Neural cell (in vitro differentiated cells): ENCODE results near the gene CDR2. TPM values are rescaled to one million over a fixed set of nuclear protein-coding genes. Genes with fewer than 3 reads are reported as not detected.

Source experiments
- H2AFZ ChIP-seq: fragments of 200-600, 300-800 bp; sonication (generic), shearing (Covaris generic); 2 replicates; pipeline ENCODE4 v1.6.0; 2014; ENCODE audit warnings: low read depth, mild to moderate bottlenecking, antibody characterized with exemption, low read length, moderate library complexity
- H3F3A ChIP-seq: fragments of 200-600 bp; shearing (Covaris generic); 2 replicates; pipeline ENCODE4 v1.6.1; 2016; ENCODE audit warnings: mild to moderate bottlenecking, moderate library complexity, mixed read lengths, antibody characterized with exemption, low read length; ENCODE audit not compliant: insufficient read depth, poor library complexity, severe bottlenecking
- H3K27ac ChIP-seq: fragments of 200-600, 300-800 bp; sonication (generic), shearing (Covaris generic); 2 replicates; pipeline ENCODE4 v1.5.1; 2014; ENCODE audit warnings: mild to moderate bottlenecking, low read length, moderate library complexity
- H3K27me3 ChIP-seq: fragments of 300-800, 200-600 bp; sonication (generic), shearing (Covaris generic); 2 replicates; pipeline ENCODE4 v1.6.0; 2014; ENCODE audit warnings: mild to moderate bottlenecking, low read depth, low read length, moderate library complexity; ENCODE audit not compliant: insufficient read depth
- H3K36me3 ChIP-seq: fragments of 300-800, 200-600 bp; sonication (generic), shearing (Covaris generic); 2 replicates; pipeline ENCODE4 v1.5.1; 2014; ENCODE audit warnings: mild to moderate bottlenecking, antibody characterized with exemption, low read length, moderate library complexity; ENCODE audit not compliant: insufficient read depth
- H3K4me2 ChIP-seq: fragments of 300-800, 200-600 bp; sonication (generic), shearing (Covaris generic); 2 replicates; pipeline ENCODE4 v1.6.0; 2014; ENCODE audit warnings: mild to moderate bottlenecking, low read length
- H3K4me3 ChIP-seq: fragments of 300-800, 200-600 bp; sonication (generic), shearing (Covaris generic); 2 replicates; pipeline ENCODE4 v1.5.1; 2014; ENCODE audit warnings: mild to moderate bottlenecking, low read length, moderate library complexity
- H3K79me2 ChIP-seq: fragments of 200-600 bp; shearing (Covaris generic); replicated peaks from 2 replicates; pipeline ENCODE4 v1.6.0; 2014; ENCODE audit warnings: mild to moderate bottlenecking, low read length, moderate library complexity; ENCODE audit not compliant: insufficient read depth
- H3K9ac ChIP-seq: fragments of 300-800, 200-600 bp; sonication (generic), shearing (Covaris generic); 2 replicates; pipeline ENCODE4 v1.6.1; 2016; ENCODE audit warnings: mild to moderate bottlenecking, low read length, mixed read lengths
- H3K9me2 ChIP-seq: fragments of 200-600 bp; shearing (Covaris generic); 2 replicates; pipeline ENCODE4 v1.6.1; 2016; ENCODE audit warnings: mild to moderate bottlenecking, low read length, mixed read lengths; ENCODE audit not compliant: insufficient read depth
- H3K9me3 ChIP-seq: fragments of 200-600, 300-800 bp; sonication (generic), shearing (Covaris generic); 2 replicates; pipeline ENCODE4 v1.6.1; 2016; ENCODE audit warnings: mild to moderate bottlenecking, mixed run types, low read length, moderate library complexity, mixed read lengths
- H4K20me1 ChIP-seq: fragments of 200-600 bp; shearing (Covaris generic); 2 replicates; pipeline ENCODE4 v1.6.1; 2016; ENCODE audit warnings: mild to moderate bottlenecking, mixed run types; ENCODE audit not compliant: insufficient read depth
- CTCF ChIP-seq: fragments of 450-650 bp; IDR thresholded peaks from 2 replicates; pipeline ENCODE4 v1.5.1; 2014; ENCODE audit warnings: antibody characterized with exemption, mild to moderate bottlenecking, moderate library complexity; ENCODE audit not compliant: poor library complexity, severe bottlenecking
- EP300 ChIP-seq: fragments of 450-650 bp; conservative IDR thresholded peaks from 2 replicates; pipeline ENCODE4 v1.6.1; 2014; ENCODE audit warnings: antibody characterized with exemption, mild to moderate bottlenecking, moderate library complexity; ENCODE audit not compliant: poor library complexity, severe bottlenecking
- EZH2 ChIP-seq: fragments of 200-600, 300-800 bp; shearing (Covaris generic), sonication (generic); IDR thresholded peaks from 2 replicates; pipeline ENCODE4 v1.6.1; 2014; ENCODE audit warnings: antibody characterized with exemption, low read length, borderline replicate concordance, mild to moderate bottlenecking; ENCODE audit not compliant: insufficient read depth, poor library complexity, severe bottlenecking
- MXI1 ChIP-seq: fragments of 450-650 bp; conservative IDR thresholded peaks from 2 replicates; pipeline ENCODE4 v1.6.1; 2014; ENCODE audit warnings: antibody characterized with exemption, mild to moderate bottlenecking; ENCODE audit not compliant: poor library complexity, severe bottlenecking
- POLR2AphosphoS5 ChIP-seq: IDR thresholded peaks from 2 replicates; pipeline ENCODE4 v1.6.1; 2012
- RAD21 ChIP-seq: fragments of 450-650 bp; conservative IDR thresholded peaks from 2 replicates; pipeline ENCODE4 v1.6.1; 2014; ENCODE audit warnings: antibody characterized with exemption, mild to moderate bottlenecking, moderate library complexity
- REST ChIP-seq: IDR thresholded peaks from 2 replicates; pipeline ENCODE4 v1.6.1; 2012; ENCODE audit warnings: borderline replicate concordance
- SMC3 ChIP-seq: fragments of 450-650 bp; conservative IDR thresholded peaks from 2 replicates; pipeline ENCODE4 v1.6.1; 2014; ENCODE audit warnings: antibody characterized with exemption, mild to moderate bottlenecking, moderate library complexity; ENCODE audit not compliant: poor library complexity
- TAF1 ChIP-seq: IDR thresholded peaks from 2 replicates; pipeline ENCODE4 v1.6.1; 2012; ENCODE audit warnings: low read depth
- polyA plus RNA-seq: library from polyadenylated mRNA; depleted of rRNA; stranded (reverse); fragments of >200 nt; gene quantifications from 2 replicates; pipeline ENCODE4 v1.2.3, GENCODE V29; 2014

CDR2 gene
- polyA plus RNA-seq, 1 donor from 2014 or later = 17.8 TPM

- H3K9ac ChIP-seq = no peak overlapping the region
- no peaks in the 10 kb centered on the region for H3K36me3 ChIP-seq
- H3F3A ChIP-seq = no peaks in the 10 kb centered on the region
- no peaks in the 10 kb centered on the region for H4K20me1 ChIP-seq
- TF ChIP-seq EP300 = no peak
- TF ChIP-seq TAF1 = no peak
- no peak for TF ChIP-seq REST
- no peak for TF ChIP-seq POLR2AphosphoS5
- no peak for TF ChIP-seq EZH2
- no peak for TF ChIP-seq MXI1
- TF ChIP-seq CTCF = no peak
- no peak for TF ChIP-seq RAD21
- TF ChIP-seq SMC3 = no peak
- no peak overlapping the region for H2AFZ ChIP-seq
- H3K27ac ChIP-seq = no peak overlapping the region
- no peaks in the 10 kb centered on the region for H3K9me3 ChIP-seq
- no peaks in the 10 kb centered on the region for H3K9me2 ChIP-seq
- H3K79me2 ChIP-seq = no peaks in the 10 kb centered on the region
- H3K4me2 ChIP-seq = no peak overlapping the region
- H3K27me3 ChIP-seq = peaks cover 7% of the 10 kb centered on the region
- H3K4me3 ChIP-seq = no peak overlapping the region
Measured at GRCh38 chr16:22380529-22380928, 6.1 kb upstream of the CDR2 start.

GRCh38 chr16:22379656-22380055 is 5.2 kb upstream of the CDR2 start:
- H4K20me1 ChIP-seq = no peaks in the 10 kb centered on the region
- H3K9me2 ChIP-seq = no peaks in the 10 kb centered on the region
- H3K27me3 ChIP-seq = peaks cover 7% of the 10 kb centered on the region
- TF ChIP-seq RAD21 (no peak), REST (no peak), MXI1 (no peak), CTCF (no peak), EP300 (no peak), POLR2AphosphoS5 (no peak), TAF1 (no peak), EZH2 (no peak), SMC3 (no peak)
- H3K9ac ChIP-seq = no peak overlapping the region
- no peaks in the 10 kb centered on the region for H3K36me3 ChIP-seq
- H3K4me2 ChIP-seq = no peak overlapping the region
- H3K79me2 ChIP-seq = no peaks in the 10 kb centered on the region
- H3F3A ChIP-seq = no peaks in the 10 kb centered on the region
- no peak overlapping the region for H3K4me3 ChIP-seq
- H3K9me3 ChIP-seq = no peaks in the 10 kb centered on the region
- H2AFZ ChIP-seq = no peak overlapping the region
- H3K27ac ChIP-seq = no peak overlapping the region
